ENCODE measurements around the gene AKR1C4. TPM values are rescaled to one million over a fixed set of nuclear protein-coding genes. Genes with fewer than 3 reads are reported as not detected.
"Not testable (repeated sequence)": the region's sequence is repeated elsewhere in the genome, so short reads cannot be mapped to it uniquely, and the experiment has no call there.

Gene AKR1C4
- total and polyA plus RNA-seq, 2 experiments from 2014 or later: not detected

GRCh38 chr10:5206799-5207198, 10.2 kb downstream of the AKR1C4 start:
- Histone ChIP-seq H3K27ac (no peak overlapping the region), H3K4me3 (no peak overlapping the region), H3K27me3 (no peaks in the 10 kb centered on the region), H3K9me3 (ENCODE audit: low read depth) (no peaks in the 10 kb centered on the region), H3K4me1 (ENCODE audit: low read depth) (no peaks in the 10 kb centered on the region), H3K36me3 (no peaks in the 10 kb centered on the region)
- DNase-seq (ENCODE audit: low read depth in 1 of 2, low spot score in 1 of 2): no peak
- TF ChIP-seq, protein P1, sequence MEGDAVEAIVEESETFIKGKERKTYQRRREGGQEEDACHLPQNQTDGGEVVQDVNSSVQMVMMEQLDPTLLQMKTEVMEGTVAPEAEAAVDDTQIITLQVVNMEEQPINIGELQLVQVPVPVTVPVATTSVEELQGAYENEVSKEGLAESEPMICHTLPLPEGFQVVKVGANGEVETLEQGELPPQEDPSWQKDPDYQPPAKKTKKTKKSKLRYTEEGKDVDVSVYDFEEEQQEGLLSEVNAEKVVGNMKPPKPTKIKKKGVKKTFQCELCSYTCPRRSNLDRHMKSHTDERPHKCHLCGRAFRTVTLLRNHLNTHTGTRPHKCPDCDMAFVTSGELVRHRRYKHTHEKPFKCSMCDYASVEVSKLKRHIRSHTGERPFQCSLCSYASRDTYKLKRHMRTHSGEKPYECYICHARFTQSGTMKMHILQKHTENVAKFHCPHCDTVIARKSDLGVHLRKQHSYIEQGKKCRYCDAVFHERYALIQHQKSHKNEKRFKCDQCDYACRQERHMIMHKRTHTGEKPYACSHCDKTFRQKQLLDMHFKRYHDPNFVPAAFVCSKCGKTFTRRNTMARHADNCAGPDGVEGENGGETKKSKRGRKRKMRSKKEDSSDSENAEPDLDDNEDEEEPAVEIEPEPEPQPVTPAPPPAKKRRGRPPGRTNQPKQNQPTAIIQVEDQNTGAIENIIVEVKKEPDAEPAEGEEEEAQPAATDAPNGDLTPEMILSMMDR (IDR thresholded peaks at IDR 0.05; ENCODE audit: low read depth, low read length): no peak

DNA sequence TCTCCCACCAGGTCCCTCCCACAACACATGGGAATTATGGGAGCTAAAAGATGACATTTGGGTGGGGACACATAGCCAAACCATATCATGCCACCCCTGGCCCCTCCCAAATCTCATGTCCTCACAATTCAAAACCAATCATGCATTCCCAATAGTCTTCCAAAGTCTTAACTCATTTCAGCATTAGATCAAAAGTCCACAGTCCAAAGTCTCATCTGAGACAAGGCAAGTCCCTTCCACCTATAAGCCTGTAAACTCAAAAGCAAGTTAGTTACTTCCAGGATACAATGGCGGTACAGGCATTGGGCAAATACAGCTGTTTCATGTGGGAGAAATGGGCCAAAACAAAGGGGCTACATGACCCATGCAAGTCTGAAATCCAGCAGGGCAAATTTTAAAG, 13.1 kb downstream of the AKR1C4 start:
- H3K9me3 ChIP-seq (ENCODE audit: low read depth); H3K27ac ChIP-seq; DNase-seq (ENCODE audit: low read depth in 1 of 2, low spot score in 1 of 2); H3K4me3 ChIP-seq; H3K27me3 ChIP-seq; H3K36me3 ChIP-seq; H3K4me1 ChIP-seq (ENCODE audit: low read depth): not testable (repeated sequence)

DNA sequence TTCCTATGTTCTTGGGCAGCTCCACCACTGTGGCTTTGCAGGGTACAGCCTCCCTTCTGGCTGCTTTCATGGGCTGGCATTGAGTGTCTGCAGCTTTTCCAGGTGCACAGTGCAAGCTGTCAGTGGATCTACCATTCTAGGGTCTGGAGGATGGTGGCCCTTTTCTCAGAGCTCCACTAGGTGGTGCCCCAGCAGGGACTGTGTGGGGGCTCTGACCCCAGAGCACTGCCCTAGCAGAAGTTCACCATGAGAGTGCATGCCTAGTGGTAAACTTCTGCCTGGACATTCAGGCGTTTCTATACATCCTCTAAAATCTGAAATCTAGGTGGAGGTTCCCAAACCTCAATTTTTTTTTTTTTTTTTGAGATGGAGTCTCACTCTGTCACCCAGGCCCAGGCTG, 13.6 kb downstream of the AKR1C4 start:
- DNase-seq (ENCODE audit: low read depth in 1 of 2, low spot score in 1 of 2); H3K27me3 ChIP-seq; H3K27ac ChIP-seq; H3K4me3 ChIP-seq; H3K36me3 ChIP-seq; H3K9me3 ChIP-seq (ENCODE audit: low read depth); H3K4me1 ChIP-seq (ENCODE audit: low read depth): not testable (repeated sequence)
- TF ChIP-seq, protein P1 (IDR thresholded peaks at IDR 0.05; ENCODE audit: low read depth, low read length): peak; percentile 21

- TF ChIP-seq, protein P1 (IDR thresholded peaks at IDR 0.05; ENCODE audit: low read depth, low read length): no peak
- H3K27ac ChIP-seq: no peak overlapping the region
- no peaks in the 10 kb centered on the region for H3K9me3 ChIP-seq (ENCODE audit: low read depth)
- no peaks in the 10 kb centered on the region for H3K36me3 ChIP-seq
- H3K4me3 ChIP-seq: no peak overlapping the region
- H3K27me3 ChIP-seq: no peaks in the 10 kb centered on the region
- H3K4me1 ChIP-seq (ENCODE audit: low read depth): no peaks in the 10 kb centered on the region
- DNase-seq (ENCODE audit: low read depth in 1 of 2, low spot score in 1 of 2): no peak
Observed at GRCh38 chr10:5211696-5212536, 15.3 kb downstream of the AKR1C4 start.

DNA sequence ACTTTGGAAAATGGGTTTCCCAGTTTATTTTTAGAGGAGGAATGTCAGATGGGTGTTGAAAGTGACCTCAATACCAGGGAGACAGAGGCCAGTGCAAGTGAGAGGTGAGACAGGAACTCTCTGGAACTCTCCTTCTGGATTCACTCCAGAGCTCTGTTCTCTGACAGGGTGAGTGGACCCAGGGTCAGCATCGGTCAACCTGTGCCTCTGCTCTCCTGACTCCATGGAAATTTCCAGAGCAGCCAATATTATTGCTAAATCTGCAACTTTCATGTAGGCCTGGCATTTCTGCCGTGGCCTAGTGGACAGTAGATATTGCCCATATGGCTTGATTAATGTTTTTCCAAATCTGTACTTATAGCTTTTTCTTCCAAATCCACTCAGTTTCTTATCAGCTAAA, 20.2 kb downstream of the AKR1C4 start:
- Histone ChIP-seq H3K27ac (no peak overlapping the region), H3K9me3 (ENCODE audit: low read depth) (no peaks in the 10 kb centered on the region), H3K4me1 (ENCODE audit: low read depth) (no peaks in the 10 kb centered on the region), H3K4me3 (no peak overlapping the region), H3K36me3 (no peaks in the 10 kb centered on the region), H3K27me3 (no peaks in the 10 kb centered on the region)
- TF ChIP-seq, protein P1 (IDR thresholded peaks at IDR 0.05; ENCODE audit: low read depth, low read length): no peak
- DNase-seq (ENCODE audit: low read depth in 1 of 2, low spot score in 1 of 2): no peak

DNA sequence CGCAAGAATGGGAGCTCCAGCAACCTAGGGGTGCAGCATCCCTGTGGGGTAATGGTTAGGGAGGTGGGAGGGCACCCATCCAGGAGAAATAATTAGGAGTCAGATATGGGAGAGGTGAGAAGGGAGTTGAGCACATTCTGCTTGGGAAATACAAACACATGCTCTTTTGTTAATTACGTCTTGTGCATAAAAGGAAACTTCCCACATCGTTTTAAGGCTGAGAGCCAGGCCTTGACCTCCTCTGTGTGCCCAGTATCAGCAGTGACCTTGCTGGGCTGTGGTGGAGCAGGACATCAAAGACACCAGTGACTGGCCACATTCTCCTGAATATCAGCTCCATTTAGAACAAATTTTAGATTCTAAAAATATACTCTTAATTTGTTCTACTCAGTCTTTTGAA, 22.6 kb downstream of the AKR1C4 start:
- H3K27ac ChIP-seq: no peak overlapping the region
- H3K4me3 ChIP-seq: no peak overlapping the region
- no peaks in the 10 kb centered on the region for H3K9me3 ChIP-seq (ENCODE audit: low read depth)
- no peaks in the 10 kb centered on the region for H3K36me3 ChIP-seq
- TF ChIP-seq, protein P1 (IDR thresholded peaks at IDR 0.05; ENCODE audit: low read depth, low read length): no peak
- no peaks in the 10 kb centered on the region for H3K4me1 ChIP-seq (ENCODE audit: low read depth)
- no peaks in the 10 kb centered on the region for H3K27me3 ChIP-seq
- DNase-seq (ENCODE audit: low read depth in 1 of 2, low spot score in 1 of 2): no peak

- H3K36me3 ChIP-seq; H3K9me3 ChIP-seq (ENCODE audit: low read depth); H3K4me3 ChIP-seq; DNase-seq (ENCODE audit: low read depth in 1 of 2, low spot score in 1 of 2); H3K4me1 ChIP-seq (ENCODE audit: low read depth); H3K27me3 ChIP-seq; H3K27ac ChIP-seq: not testable (repeated sequence)
Observed at GRCh38 chr10:5222942-5223341, 26.3 kb downstream of the AKR1C4 start.
